ENCODE data around the gene ERFL.

ERFL gene

GRCh38 chr19:41925208-41926003 is 2.8 kb downstream of the ERFL start:
- no peak for DNase-seq (ENCODE audit: low spot score)
- no peak for TF ChIP-seq CTCF (IDR thresholded peaks at IDR 0.05; ENCODE audit: extremely low read depth, missing control alignments)

GRCh38 chr19:41924151-41925145 is 3.8 kb downstream of the ERFL start:
- no peak for DNase-seq (ENCODE audit: low spot score)
- TF ChIP-seq CTCF (IDR thresholded peaks at IDR 0.05; ENCODE audit: extremely low read depth, missing control alignments): no peak

GRCh38 chr19:41923045-41923788 is 5.0 kb downstream of the ERFL start:
- TF ChIP-seq CTCF (IDR thresholded peaks at IDR 0.05; ENCODE audit: extremely low read depth, missing control alignments): no peak
- DNase-seq (ENCODE audit: low spot score): no peak

- no peak for DNase-seq (ENCODE audit: low spot score)
- TF ChIP-seq CTCF (IDR thresholded peaks at IDR 0.05; ENCODE audit: extremely low read depth, missing control alignments): no peak
These were observed 5.7 kb downstream of the ERFL start for GRCh38 chr19:41922585-41922984.

GRCh38 chr19:41921577-41922576 is 6.4 kb downstream of the ERFL start:
- DNase-seq (ENCODE audit: low spot score): no peak

More at GRCh38 chr19:41921577-41922576, 6.4 kb downstream of the ERFL start:
- no peak for TF ChIP-seq CTCF (IDR thresholded peaks at IDR 0.05; ENCODE audit: extremely low read depth, missing control alignments)

Data from GM20000 (cell line).